Choroid plexus epithelial cell (primary cell): ENCODE data around the gene ADARB2.

Experiments
- DNase-seq: peaks from one replicate; pipeline ENCODE4 v3.0.0-alpha.2; 2010; ENCODE audit warnings: low read depth
- H3K4me3 ChIP-seq: 2 replicates; pipeline ENCODE4 v1.5.1; 2011; ENCODE audit warnings: low read depth, mild to moderate bottlenecking, control low read depth, low read length, moderate library complexity
- TF ChIP-seq, protein P1 (sequence below): conservative IDR thresholded peaks from 2 replicates; pipeline ENCODE4 v1.5.1; 2011; ENCODE audit warnings: low read depth, mild to moderate bottlenecking, control low read depth, inconsistent platforms, low read length, moderate library complexity

ADARB2 gene

DNA sequence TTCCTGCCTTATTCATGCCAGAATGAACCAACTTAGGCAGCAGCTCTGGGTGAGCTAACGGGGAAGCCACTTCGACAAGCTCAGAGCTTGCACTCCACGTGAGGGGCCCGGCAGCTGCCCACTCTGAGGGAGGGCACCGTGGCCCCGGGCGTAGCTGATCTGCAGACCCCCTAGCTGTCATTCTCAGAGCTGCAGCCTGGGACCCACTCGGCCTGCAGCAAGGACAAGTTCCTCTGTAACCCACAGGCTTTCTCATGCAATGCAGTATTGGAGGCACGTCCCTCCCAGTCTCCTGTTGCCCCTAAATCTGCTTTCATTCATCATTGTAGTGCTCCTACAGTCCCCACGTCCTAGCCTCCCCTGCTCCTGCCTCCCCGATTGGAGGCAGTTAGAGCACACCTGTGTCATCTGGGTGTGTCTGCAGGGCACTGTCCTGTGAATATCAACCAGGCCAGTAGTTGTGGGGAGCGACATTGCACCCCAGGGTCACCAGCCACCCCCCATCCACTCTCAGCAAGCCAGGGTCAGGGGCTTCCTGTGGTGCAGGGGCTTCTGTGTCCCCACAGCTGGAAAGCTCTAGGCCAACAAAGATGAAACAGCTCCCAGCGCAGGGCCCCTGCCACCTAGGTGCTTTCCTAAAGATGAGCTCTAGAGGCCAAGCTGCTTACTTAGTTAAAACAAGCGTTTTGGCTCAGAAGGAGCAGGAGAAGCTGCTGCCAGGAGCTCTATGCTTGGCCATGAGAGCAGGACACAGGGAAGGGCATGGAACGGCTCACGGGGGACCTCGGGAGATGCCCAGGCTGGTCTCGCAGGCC lies 333.6 kb downstream of the ADARB2 start:
- no peak overlapping the region for H3K4me3 ChIP-seq
- DNase-seq = no peak
- TF ChIP-seq, protein P1, sequence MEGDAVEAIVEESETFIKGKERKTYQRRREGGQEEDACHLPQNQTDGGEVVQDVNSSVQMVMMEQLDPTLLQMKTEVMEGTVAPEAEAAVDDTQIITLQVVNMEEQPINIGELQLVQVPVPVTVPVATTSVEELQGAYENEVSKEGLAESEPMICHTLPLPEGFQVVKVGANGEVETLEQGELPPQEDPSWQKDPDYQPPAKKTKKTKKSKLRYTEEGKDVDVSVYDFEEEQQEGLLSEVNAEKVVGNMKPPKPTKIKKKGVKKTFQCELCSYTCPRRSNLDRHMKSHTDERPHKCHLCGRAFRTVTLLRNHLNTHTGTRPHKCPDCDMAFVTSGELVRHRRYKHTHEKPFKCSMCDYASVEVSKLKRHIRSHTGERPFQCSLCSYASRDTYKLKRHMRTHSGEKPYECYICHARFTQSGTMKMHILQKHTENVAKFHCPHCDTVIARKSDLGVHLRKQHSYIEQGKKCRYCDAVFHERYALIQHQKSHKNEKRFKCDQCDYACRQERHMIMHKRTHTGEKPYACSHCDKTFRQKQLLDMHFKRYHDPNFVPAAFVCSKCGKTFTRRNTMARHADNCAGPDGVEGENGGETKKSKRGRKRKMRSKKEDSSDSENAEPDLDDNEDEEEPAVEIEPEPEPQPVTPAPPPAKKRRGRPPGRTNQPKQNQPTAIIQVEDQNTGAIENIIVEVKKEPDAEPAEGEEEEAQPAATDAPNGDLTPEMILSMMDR = no peak

DNA sequence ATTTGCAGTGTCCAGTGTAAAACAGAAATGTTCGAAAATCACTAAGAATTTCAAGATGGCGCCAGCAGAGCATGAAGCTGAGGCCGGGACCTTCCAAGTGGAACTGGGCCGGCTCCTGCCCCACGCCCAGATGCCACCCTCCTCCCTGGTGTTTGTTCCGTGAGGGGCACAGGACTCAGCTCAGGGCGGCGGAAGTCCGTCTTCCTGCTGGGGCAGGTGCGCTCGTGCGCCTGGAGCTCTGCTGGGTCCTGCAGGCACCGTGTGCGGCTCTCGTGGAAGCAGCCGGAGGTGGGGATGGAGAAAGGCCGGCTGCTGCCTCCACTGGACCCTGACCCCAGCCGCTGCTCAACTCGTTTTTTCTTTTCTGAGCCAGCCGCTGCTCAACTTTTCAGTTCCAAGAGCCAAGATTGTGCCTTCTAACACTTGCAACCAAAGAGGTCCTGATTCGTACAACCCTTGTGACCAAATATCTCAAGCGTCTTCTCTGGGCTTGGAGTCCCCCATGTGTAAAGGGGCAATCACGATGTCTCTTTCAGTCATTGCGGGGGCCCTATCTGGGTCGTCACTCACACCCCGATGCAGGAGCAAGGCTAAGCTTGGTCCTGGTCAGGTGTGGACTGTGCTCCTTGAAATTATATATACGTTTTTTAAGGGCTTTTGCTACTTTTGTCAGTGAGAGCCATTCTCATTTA lies 334.4 kb downstream of the ADARB2 start:
- TF ChIP-seq, protein P1 = no peak
- no peak for DNase-seq
- H3K4me3 ChIP-seq = no peak overlapping the region

DNA sequence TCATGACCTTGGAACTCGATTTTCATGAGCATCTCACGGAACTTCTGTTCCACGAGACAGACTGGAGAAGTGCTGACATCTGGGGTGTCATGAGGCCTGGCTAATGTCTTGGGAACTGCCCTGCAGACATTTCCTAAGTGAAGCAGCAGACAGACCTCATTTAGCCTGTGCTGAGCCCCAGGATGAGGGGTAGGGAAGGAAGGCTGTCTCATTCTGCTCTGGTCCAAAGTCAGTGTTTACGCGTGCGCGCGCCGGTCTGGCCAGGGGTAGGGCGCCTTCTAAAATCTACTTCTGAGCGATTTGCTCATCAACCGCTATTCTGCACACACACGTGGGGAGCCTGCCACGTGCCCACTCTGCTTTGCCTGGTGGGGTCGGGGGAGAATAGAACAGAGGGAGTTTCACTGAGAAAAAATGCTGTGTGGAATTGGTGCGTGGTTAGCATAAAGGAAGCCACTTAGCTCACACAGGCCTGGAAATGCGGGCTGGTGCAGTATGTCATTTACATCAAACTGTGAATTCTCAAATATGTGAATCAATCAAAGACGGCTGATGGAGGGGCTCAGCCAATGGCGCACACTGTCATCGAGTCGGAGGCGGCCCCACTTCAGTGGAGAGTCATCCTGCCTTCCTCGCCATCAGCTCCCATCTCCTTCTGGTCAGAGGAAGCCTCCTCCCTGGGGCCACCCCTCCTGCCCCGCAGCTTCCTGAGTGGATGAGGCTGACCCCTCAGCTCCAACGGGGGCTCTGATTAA lies 335.1 kb downstream of the ADARB2 start:
- TF ChIP-seq, protein P1 = no peak
- H3K4me3 ChIP-seq = no peak overlapping the region
- no peak for DNase-seq

DNA sequence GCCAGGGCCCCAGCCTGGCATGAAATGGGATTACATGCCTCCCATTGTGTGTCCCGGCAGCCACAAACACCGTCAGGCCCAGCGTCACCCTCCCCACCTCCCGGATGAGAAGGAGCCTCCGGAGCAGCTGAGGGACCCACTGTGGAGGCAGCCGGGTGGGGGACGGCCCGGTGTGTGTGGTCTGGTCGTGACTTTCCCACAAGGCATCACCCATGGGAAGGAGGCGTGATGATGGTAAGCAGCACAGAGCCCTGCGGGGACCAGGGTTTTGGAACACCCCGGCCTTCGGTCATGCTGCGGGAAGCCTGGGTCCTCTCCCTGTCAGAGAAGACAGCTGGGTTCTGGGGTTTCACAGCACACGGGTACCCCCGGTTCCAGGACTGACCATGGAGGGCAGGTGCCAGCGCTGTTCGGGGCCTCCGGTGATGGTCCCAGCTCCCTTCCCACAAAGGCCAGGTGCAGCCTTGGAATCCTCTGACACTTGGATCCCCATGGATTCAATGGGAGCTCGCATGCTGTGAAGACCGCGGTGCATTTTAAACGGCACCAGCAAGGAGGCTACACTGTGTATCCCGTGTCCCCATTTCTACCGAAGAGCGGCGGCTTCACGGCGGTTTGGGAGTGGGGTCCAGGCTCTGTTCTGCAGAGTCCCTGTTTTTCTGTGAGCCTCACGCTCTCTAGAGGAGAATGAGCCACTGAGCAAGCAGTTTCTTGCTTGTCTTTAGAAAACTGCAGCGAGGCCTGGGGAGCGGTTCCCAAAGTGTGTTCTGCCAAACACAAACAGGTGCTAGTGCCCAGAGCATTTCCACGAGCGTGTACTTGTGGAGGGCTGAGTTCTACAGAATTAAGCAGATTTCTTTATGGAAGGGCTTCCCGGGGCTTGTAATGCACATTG lies 336.0 kb downstream of the ADARB2 start:
- no peak overlapping the region for H3K4me3 ChIP-seq
- no peak for DNase-seq
- TF ChIP-seq, protein P1 = no peak

DNA sequence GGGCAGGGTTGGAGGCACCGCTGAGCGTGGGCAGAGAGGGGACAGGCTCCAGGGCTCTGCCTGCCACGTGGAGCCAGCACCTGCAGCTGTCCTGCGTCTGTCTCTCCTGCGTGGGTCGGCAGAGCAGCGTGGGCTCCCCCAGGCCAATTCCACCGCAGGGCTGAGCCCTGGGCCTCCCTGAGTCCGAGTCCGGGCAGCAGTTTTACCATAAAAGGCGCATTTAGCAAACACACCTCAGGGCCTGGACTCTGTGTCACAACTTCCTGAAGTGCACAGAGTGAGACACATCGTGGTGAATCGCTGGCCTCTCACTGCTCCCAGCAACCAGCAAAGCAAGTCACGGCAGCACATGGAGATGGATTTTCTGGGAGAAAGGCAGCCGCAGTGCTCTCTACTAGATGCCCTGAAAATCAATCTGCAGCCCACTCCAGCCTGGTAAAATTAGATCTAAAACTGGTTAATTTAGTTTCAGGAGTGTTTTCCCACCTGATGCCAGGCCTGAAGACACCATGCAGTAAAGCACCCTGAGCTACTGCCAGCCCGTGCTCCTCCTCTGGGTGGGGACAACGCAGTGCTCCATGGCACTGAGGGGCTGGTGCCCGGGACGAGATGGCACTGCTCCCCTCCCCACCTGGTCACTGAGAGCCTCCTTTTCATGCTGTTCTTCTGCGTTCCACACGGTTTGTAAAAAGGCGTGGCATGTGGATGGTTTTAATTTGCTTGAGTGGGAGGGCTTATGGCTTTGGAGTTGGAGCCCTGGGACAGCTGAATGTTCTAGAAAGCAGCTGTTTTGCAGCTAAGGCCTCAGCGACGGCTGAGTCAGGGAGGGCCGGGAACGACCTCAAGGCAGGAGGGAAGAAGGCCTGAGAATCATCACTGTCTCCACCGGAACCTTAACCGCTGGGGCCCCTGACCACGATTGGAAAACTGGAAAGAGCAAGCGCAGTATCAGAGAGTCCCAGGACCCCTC lies 336.9 kb downstream of the ADARB2 start:
- no peak for DNase-seq
- H3K4me3 ChIP-seq = no peak overlapping the region
- TF ChIP-seq, protein P1 = no peak
